GM18498 (cell line): ENCODE results near the gene ALOXE3.
"Not testable (repeated sequence)": the region's sequence is repeated elsewhere in the genome, so short reads cannot be mapped to it uniquely, and the experiment has no call there.

ENCODE experiments used
- ATAC-seq: cut with Tn5 transposase; IDR thresholded peaks from one replicate; pipeline ENCODE4 v1.9.1; 2021; ENCODE audit warnings: mild to moderate bottlenecking, moderate library complexity; ENCODE audit not compliant: unreplicated experiment

ALOXE3 gene

GRCh38 chr17:8122924-8123694 is 4.8 kb upstream of the ALOXE3 start:
- no peak for ATAC-seq

GRCh38 chr17:8122422-8122923 is 4.2 kb upstream of the ALOXE3 start:
- ATAC-seq, result no peak

DNA sequence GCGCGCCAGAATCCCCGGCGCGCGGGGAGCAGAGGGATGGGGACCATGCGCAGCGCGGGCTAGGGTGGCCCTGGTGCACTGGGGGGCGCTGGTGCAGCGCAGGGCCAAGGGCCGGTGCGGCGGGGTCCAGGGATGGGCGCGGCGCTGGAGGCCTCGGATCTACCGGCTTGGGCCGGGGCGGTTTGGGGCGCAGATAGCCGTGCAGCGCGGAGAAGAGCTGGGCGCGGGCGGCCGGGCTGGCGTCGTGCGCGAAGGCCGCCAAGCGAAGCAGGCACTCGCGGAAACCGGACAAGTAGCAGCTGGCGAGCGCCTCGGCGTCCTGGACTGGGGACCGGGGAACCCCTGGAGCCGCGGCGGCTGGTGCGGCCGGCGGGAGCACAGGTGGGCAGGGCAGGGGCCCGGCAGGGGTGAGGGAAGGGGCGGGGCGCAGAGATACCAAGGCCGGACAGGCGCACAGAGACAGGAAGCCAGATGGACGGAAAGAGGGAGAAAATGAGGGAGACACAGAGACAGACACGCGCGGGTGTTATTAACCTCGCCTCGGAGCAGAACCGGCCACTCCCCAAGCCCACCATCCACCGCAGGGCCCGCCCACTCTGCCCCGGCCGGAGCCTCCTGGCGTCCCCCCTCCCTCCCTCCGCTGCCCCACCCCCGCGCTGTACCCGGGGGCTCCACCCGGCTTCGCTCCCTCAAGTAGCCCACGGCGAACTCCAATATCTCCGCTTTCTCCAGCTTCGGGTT is 3.5 kb upstream of the ALOXE3 start:
- ATAC-seq, result peak; percentile 28

DNA sequence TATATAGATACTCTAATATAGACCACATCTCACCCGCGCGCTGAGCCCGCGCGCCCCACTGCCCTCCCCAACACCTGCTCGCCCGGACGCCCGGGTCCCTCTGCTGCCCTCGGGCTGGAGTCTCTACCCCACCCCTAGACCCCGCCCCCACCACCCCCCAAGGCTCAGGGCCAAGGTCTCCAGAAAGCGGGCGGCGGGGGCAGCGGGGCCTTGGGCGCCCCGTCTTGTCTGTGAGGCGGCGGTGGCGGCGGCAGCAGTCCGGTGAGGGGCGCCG is 3.0 kb upstream of the ALOXE3 start:
- ATAC-seq, result no peak

GRCh38 chr17:8120520-8121406 is 2.4 kb upstream of the ALOXE3 start:
- peak; percentile 9 for ATAC-seq

GRCh38 chr17:8119581-8120519 is 1.5 kb upstream of the ALOXE3 start:
- peak; percentile 40 for ATAC-seq

GRCh38 chr17:8118769-8119580 is 661 bp upstream of the ALOXE3 start:
- ATAC-seq, result peak; percentile 37

DNA sequence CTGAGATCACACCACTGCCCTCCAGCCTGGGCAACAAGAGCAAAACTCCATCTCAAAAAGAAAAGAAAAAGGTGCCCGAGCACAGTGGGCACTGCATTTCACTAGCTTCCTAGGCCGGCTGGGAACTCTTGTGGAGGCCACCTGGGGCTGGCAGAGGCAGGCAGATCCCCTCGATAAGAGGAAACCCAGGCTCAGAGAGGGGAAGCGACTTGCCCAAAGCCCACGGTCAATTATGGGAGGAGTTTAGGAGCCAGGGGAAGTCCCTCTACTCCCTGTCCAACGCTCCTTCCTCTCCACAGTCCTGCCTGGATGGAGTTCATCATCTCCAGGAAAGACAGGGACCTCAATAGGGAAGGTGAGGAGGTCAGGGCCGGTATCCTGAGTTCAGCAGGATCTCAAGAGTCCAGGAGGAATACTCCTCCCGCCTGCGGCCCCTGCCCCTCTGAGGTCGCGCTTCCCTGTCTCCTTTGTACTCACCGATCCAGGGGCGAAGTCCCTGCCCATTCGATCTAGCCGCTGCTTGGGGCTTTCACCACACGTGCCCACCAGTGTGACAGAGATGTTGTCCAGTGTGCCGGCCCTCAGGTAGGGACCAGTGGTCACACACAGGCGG is 841 bp downstream of the ALOXE3 start:
- no peak for ATAC-seq

- ATAC-seq, result no peak
Observed at GRCh38 chr17:8116776-8117175, 1.5 kb downstream of the ALOXE3 start.

GRCh38 chr17:8110907-8111306 is 7.4 kb downstream of the ALOXE3 start:
- no peak for ATAC-seq

DNA sequence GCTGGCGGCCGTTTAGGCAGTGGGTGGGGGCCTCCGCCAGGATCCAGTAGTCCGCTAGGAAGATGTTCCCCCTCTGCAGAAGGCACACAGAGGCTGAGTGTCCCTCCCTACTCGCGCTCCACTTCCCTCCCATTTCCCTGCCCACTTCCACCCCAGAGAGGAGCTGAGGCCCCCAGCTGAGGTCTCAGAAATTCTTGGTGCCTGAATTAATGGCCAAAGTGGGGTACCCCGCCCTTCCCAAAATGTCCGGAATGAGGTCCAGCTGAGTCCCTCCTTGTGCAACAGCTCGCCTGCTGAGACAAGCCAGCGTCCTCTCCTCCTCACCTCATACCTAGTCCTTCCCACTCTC is 7.9 kb downstream of the ALOXE3 start:
- no peak for ATAC-seq

DNA sequence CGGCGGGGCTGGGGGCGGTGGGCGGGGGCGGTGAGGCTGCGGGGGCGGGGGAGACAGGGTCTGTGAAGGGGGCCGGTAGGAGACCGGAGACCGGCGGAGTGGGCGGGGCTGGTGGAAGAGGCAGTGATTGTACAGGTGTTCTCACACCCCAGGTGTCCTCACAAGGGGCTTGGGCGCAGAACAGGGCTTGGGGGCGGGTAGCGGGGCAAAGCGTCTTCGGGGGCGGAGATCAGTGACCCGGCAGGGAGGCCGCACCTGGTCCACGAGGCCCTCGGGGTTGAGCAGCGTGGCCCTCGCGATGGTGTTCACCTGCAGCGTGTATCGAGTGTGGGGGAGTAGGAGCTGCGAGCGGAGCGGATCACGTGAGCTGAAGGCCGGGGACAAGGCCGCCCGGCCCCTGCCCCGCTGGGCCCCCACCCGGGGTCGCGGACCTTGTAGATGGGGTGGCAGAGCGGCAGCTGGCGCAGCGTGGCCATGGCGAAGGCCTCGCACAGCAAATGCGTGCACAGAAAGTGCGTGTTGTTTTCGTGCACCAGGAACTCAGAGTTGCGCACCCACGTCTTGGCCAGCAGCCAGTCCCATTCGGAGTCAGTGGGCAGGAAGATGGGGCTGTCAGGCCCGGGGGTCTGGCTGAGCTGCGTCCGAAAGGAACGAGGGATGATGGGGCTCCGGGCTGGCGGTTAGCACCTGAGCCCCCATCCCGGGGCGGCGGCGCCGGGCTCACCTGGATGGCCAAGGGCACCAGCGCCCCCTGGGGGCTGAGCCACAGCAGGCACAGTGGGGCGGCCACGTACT is 8.5 kb downstream of the ALOXE3 start:
- ATAC-seq, result no peak

GRCh38 chr17:8108972-8109660 is 9.2 kb downstream of the ALOXE3 start:
- no peak for ATAC-seq

DNA sequence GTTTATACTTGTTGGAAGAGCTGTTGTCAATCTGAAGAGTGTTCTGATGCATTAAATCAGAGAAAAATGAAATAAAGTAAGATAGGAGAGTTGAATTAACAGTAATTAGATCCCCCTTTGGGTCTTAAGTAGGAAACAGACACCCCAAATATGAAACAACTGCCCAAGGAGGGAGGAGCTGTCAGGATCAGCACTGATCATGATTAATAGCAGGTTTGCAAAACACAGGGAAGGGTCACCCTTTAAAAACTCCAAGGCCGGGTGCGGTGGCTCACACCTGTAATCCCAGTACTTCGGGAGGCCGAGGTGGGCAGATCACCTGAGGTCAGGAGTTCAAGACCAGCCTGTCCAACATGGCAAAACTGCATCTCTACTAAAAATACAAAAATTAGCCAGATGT is 11.3 kb downstream of the ALOXE3 start:
- ATAC-seq, result not testable (repeated sequence)

- no peak for ATAC-seq
Observed at GRCh38 chr17:8105957-8106398, 12.3 kb downstream of the ALOXE3 start.

DNA sequence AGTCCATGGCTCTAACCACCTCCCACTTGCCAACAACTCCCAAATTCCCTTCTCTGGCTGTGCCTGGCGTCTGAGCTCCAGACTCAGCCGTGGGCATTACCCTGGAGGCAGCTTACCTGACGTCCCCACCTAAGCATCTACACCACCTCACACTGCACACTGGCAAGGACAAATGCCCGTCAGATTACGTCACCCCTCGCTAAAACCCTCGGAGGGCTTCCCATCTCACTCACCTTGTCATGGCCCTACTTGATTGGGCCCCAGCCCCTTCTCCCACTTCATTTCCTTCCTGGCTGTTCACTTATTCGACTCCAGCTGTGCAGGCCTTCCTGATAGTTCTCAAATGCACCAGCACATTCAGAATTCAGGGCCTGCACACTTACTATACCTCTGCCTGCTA is 13.4 kb downstream of the ALOXE3 start:
- ATAC-seq, result no peak

- no peak for ATAC-seq
Observed at GRCh38 chr17:8103549-8103948, 14.8 kb downstream of the ALOXE3 start.

DNA sequence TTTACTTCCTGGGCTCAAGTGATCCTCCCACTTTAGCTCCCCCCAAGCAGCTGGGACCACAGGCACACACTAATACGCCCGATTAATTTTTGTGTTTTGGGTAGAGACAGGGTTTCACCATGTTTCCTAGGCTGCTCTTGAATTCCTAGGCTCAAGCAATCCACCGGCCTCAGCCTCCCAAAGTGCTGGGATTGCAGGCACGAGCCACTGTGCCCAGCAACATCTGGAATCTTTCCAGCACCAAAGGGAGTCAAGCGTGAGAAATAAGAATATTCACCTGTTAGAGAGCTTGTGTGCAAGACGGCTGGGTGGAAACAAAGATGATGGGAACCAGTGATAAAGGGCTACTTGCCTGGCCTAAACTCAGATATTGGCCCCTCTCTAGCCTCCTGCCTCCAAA is 16.6 kb downstream of the ALOXE3 start:
- ATAC-seq, result no peak
